ENCODE data around the gene SCGN.

SCGN gene

DNA sequence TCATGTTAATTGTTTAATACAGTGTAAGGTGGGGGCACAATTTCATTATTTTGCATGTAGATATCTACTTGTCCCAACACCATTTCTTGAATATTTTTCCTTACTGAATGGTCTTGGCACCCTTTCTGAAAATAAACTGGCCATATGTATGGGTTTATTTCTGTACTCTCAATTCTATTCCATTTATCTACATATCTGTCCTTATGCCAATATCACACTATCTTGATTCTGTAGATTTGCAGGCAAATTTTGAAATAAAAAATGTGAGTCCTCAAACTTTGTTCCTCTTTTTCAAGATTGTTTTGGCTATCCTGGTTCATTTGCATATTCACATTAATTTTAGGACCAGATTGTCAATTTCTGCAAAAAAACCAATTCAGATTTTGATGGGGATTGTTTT, 34.8 kb downstream of the SCGN start:
- DNase-seq (ENCODE audit: low read depth in 2 of 2): no peak

DNA sequence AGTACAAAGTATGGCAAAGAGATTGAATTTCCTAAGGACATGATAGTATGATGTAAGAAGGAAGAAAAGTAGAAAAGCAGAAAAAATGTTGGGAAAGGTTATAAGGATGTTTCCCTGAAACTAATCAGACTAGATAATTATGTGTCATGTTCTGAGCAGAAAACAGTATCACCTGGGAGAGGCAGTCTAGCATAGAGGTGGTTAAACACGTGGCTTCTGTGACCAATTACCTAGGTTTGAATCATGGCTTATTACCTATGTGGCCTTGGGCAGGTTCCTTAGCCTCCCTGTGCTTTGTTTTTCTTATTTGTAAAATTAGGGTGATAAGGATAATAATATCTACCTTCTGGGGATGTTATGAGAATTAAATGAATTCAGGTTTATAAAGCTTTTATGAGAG, 38.0 kb downstream of the SCGN start:
- DNase-seq (ENCODE audit: low read depth in 2 of 2): no peak

DNA sequence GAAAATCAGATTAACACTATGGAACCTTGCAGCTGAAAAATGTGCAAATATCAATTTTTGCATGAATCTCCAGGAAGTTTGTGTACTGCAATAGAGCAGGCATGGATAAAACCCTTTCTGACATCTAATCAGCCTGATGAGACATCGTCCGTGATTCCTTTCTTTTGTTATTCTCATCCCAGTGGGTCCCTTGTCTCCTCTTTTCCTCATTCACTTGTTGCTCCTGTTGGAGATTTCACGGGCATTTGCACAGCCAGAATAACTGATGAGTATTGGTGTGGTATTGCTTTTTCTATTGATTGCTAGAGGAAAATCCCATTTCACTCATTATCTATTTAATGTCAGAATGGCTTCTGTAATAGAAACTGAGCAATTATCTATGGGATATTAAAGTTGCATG, 39.9 kb downstream of the SCGN start:
- DNase-seq (ENCODE audit: low read depth in 2 of 2): no peak

DNA sequence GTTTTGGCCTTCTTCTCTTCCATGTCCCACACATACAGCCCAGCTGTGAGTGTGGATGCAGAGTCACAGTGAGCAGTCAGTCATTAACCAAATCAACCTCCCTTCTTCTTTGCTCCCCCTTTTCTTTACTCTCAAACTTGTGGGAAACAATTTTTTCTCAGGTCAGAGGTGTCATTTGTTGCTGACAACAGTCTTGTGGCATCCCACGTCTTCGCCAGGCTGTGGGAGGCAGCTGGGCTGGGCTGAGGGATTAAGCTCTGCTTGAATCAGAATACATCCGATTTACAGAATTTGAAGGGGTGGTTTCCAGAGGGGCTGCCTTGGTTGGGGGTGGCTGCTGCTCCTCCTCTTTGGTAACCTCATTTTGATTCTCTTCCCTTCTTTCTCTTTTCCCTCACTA, 40.5 kb downstream of the SCGN start:
- no peak for DNase-seq (ENCODE audit: low read depth in 2 of 2)

DNA sequence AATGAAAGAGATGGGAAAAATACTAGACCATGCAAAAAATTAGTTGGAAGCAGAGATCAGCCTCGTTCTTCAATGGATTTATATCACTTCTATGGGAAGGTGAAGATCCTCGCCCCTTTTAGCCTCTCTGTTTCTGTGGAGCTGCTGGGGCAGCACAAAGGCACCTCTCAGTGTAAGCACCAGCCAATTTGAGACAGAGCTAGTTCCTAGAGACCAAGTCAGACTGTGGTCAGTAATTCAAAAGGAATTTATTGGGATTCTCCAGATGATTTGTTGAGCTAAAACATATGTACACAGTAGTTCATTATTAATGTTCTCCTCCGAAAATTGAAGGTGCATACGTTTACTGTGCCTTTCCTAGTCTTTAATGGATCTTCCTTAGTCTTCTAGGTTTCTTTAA, 42.4 kb downstream of the SCGN start:
- DNase-seq (ENCODE audit: low read depth in 2 of 2): no peak

DNA sequence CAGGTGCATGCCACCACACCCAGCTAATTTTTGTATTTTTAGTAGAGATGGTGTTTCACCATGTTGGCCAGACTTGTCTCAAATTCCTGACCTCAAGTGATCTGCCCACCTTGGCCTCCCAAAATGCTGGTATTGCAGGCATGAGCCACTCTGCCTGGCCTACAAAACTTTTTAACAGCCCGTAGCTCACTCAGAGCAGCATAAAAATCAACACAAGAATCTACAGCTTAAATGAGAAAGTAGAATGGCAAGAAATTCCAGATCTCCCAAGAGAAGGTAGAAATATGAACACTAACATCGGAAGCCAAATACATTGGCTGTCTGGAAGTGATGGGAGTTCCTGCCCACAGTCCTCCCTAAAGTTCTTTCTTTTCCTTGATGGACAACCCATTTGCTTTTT, 43.7 kb downstream of the SCGN start:
- DNase-seq (ENCODE audit: low read depth in 2 of 2): no peak

DNA sequence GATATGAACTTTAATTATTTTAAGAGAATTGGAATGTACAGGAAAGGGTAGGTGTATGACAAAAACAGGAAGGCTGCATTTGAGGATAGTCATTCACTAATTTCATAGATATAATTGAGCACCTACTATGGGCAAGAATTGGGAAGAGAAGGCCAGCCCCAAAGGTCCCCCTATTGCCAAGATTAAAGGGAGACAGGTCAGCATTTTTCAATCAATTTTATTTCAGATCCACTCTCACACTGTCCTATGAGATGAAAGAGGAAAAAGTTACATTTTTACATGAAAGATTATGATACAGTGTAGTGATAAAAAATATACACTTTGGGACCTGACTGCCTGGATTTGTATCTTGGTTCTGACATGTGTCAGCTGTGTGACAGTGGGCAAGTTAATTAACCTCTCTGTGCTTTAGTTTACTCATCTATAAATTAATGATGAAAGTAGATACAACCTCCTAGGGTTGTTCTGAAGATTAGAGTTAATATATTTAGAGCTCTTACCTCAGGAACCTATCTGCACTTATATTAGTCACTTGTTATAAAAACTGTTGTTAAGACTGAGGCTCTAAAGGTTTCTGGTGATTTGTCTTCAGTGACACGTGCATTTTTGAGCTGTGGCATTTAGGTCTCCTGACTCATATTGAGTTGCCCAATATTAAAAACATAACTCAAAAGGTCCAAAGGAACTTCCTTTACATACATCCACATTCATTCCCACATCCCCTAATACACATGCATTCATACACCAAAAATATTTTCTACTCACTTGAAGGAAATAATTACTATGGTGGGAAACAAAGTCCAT, 45.7 kb downstream of the SCGN start:
- DNase-seq (ENCODE audit: low read depth in 2 of 2): no peak

DNA sequence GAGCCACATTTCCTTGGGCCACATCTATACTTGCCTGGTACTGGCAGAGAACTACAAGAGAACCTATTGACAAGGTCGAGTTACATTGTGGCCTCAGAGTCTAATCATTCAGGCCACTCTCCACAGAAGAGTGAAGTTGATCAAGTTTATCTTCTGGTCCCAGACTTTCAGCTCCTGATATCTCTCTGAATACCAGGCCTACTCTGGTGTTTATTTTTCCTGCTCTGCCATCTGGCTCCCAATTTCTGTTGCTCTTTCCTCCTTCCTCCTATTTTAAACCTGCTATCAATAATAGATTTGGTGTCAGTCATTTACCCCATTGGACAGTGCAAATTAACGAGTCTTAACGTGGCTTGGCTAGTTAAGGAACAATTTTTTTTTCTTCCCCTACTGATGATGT, 46.6 kb downstream of the SCGN start:
- no peak for DNase-seq (ENCODE audit: low read depth in 2 of 2)

DNA sequence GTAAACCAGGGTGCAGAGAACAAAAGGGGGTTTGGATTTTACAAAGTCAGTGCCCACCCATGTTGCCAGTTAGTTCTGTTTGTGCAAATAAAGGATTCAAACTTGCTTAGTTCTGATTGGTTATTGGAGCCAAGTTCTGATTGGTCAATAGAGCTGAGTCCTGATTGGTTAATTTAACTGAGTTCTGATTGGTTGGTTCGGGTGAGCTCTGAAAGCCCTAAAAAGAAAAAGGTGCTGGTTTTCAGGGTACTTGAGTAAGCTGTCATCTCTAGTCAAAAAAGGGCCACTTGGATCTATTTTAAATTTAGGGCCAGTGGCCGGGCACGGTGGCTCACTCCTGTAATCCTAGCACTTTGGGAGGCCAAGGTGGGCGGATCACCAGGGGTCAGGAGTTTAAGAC, 47.6 kb downstream of the SCGN start:
- DNase-seq (ENCODE audit: low read depth in 2 of 2): no peak

DNA sequence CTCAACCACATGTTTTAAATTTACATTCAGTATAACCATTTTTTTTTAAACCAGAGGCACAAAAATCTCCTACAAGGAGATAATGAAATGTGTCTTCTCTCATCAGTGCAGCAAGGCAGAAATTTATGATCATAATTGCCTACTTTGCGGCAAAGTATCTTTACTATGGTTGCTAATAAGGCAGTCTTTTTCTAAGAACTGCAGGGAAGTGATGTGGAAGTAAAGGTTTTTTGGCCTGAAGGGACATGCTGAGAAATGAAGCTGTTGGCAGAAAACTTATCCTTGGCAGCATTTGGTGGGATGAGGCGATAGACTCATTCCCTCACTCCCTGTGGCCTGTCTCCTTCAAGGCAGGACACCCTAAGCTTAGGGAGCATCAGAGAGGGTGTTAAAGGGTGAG, 48.7 kb downstream of the SCGN start:
- DNase-seq (ENCODE audit: low read depth in 2 of 2): no peak

DNA sequence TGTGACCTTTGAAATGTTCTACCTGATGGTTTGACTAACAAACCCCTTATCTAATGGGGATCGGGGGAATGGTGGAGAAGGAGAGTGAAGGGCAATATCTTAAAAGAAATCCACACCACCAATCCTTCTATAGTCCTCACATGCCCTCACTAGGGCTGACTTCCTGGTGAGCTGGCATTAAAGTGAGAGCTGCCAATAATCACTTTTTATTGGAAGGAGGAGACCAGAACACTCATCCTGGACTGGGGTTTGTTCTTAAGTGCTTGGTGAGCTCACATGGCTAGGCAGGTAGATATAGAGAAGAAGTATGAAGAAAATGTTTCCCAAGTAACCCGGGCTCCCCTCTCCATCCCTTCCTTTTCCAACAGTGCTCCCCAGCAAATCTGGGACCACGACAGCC, 49.8 kb downstream of the SCGN start:
- DNase-seq (ENCODE audit: low read depth in 2 of 2): no peak

DNA sequence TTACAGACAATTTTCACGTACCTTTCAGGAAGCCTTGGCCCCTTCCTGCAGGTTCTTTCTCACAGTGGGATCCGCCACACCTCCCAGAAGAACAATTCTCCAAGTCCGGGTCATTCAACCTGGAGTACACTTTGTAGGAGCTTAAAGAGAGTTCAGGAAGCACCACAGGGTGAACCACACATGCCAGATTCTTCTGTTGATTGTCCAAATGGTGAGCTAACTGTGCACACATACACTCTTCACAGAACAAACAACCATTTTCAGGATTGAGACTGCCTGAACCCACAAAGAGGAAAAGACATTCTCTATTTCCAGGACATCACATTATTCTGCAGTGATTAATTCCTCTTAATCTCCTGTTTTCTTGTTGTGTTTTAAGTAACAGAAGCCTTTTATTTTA, 51.0 kb downstream of the SCGN start:
- DNase-seq (ENCODE audit: low read depth in 2 of 2): no peak

DNA sequence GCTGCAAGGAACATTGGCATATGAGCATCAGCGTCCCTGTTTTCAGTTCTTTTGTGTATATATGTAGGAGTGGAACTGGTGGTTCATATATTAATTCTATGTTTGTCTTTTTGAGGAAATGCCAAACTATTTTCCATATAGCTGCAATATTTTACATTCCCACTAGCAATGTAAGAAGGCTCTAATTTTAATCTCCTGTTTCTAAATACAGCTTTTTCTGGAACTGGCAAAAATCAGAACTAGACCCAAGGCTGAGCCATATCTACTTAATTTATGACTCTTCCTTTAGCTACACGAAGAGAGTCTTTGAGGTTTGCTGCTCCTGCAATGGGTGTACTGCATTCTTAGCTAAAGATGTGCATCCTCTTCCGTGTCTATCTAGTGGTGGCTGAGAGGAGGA, 52.0 kb downstream of the SCGN start:
- DNase-seq (ENCODE audit: low read depth in 2 of 2): no peak

DNA sequence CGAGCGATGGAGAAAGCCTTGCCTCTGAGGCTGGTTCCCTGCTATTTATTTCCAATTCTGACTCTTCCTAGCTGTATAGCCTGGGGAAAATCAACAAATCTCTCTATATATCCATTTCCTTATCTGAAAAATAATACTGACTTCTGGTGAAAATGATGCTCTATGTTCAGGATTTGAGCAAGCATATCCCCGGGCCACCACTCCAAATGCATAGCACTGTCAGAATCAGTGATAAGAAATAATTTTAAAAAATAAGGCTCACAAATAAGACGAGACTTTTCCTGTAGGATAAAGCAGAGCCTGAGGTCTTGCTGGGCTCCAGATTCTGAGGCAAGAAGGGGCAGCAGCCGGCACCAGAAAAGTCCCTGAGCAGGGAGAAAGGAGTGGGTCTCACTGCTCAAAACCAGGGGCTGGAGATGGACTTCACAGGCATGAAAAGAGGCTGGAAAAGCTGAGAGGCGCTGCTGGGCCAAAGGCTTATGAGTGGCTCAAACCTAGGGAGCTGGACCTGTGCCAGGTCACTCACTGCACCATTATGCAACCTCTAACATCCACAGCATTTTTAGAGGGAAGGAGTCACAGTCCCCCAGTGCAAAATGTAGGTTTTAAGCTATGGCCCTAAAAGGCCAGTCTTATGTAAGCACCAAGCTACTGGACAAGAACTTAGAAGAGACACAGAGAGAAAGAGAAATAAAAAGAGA, 54.4 kb downstream of the SCGN start:
- no peak for DNase-seq (ENCODE audit: low read depth in 2 of 2)

DNA sequence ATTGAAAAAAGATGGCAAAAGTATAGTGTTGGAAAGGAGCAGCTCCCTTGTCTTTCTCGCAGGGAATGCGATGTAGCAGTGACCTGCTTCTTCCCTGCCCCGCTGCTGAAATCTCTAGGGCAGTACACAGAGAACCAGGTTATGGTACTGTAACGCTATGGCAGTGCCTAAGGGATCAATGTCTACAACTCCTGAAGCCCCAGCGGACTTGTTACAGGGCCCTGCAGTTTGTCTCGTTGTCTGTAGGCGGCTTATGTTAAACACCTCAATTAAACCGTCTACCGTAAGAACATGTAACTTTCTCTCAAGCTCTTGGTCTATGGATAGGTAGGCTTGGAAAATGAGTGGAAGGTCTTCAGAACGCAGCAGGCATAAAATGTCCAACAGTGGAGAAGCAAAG, 57.7 kb downstream of the SCGN start:
- DNase-seq (ENCODE audit: low read depth in 2 of 2): no peak

DNA sequence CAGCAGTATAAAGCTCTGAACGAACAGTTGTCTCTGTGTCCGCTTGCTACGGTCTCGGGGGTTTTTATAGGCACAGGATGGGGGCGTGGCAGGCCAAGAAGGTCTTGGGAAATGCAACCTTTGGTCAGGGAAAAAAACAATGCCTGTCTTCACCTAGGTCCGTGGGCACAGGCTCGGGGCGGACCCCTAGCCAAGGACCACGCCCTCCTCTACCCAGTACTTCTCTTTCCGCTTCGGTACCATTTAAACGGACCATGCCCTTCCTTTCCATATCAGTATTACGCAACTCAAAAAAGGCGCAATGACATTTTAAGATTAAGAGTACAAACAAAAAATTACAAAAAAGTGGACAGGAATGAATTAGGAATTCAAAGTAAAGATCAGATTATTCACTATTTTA, 58.3 kb downstream of the SCGN start:
- DNase-seq (ENCODE audit: low read depth in 2 of 2): no peak

DNA sequence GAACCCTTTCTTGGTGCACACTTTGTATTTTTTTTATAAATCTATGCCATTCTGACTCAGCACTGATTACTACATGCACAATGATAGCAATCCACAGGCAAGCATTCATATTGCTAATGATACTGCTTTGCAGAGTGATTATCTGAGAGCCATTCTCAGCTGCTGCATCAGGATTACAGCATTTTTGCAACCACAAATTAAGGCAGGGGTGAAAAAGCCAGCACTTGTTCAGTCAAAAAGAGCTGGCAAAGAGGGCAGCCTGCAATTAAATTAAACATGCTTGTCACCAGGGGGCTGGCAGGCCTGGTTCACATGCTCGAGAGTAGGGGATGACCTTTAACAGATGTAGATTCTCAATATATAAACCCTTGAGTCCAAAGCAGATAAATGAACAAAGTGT, 61.8 kb downstream of the SCGN start:
- DNase-seq (ENCODE audit: low read depth in 2 of 2): no peak

DNA sequence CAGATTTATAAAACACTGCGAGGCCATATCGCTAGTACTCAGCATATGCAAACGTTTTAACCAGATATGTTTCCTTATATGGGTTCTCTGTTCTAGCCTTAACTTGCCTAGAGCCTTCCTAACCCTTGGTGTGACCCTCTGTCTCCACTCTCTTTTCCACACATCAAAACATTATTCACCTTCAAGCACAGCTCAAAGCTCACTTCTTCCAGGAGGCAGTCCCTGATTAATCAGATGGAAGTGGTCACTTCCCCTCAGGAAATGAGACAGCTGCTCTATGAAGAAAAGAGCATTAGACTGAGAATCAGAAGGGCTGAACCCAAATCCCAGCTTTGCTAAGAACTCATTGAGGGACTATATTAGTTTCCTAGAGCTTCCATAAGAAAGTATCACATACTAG, 62.8 kb downstream of the SCGN start:
- no peak for DNase-seq (ENCODE audit: low read depth in 2 of 2)

DNA sequence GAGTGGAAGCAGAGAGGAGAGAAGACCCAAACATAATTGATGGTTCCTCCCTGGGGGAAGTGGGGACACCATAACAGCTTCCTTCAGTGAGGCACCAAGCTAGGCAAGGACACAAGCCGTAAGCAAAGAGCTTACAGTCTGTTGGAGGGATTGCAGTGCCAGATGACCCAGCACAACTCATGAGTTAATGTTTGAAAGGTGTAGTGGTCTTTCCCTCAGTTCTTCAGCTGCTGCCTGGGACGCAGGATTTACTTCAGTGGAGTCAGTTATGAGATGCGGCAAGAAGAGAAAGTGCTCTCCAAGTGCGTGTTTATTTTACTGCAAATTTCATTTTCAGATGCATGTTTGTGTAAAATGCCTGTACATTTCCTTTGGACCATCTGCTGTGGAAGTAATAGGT, 63.8 kb downstream of the SCGN start:
- no peak for DNase-seq (ENCODE audit: low read depth in 2 of 2)

DNA sequence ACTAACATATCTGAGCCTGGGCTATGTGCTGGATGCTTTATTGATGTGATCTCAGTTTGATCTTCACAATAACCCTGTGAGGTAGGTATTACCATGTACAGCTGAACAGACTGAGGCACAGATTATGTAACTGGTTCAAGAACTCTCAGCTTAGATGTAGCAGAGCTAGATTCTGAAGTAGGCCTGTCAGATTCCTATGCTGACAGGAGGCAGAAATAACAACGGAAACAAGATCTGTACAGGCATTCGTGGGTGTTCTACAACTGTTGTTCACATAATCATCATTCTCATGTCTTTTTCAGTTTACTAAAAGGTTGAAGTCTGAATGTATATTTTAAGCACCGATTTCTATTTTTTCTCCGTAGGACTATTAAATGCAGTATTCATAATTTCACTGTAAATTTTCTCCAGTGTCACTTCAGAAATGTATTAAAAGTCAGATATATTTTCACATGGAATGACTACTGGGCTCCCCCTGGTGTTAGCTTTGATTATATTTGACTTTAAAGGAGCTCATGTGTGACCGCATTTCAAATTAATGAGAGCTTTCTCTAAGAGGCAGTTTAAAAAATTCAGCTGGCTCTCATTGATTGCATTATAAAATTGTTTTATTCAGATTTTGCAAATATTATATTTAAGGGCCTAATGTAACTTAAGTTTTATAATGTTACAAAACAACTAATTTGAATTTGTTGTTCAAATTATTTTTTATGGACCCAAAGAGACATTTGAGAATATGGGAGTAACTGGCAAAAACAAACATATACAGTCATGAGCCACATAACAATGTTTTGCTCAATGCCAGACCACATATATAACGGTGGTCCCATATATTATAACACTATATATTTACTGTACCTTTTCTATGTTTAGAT, 66.1 kb downstream of the SCGN start:
- DNase-seq (ENCODE audit: low read depth in 2 of 2): no peak

DNA sequence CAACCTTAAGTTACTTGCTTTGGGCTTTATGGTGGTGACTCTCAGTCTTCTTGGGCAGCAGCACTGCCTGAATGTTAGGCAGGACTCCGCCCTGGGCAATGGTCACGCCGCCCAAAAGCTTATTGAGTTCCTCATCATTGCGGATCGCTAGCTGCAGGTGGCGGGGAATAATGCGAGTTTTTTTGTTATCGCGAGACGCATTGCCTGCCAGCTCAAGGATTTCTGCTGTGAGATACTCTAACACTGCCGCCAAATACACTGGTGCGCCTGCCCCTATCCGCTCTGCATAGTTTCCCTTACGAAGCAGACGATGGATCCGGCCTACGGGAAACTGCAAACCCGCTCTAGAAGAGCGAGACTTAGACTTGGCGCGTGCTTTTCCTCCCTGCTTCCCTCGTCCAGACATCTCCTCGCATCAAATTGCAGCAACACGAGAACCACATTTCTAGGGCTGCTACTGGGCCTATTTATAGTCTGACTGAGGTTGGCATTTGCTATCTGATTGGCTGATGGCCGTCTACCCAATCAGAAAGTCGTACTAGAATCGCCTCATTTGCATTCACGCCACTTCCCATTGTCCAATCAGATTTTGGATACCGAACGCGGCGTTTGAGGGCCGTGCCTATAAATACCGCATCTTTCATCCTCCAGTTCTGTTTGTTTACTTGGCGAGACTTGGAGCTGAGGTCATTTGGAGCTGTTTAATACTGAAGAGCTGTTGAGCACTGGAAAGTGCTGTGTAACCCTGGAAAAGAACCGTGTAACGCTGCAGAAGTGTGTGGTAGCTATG, 74.3 kb downstream of the SCGN start:
- DNase-seq (ENCODE audit: low read depth in 2 of 2): no peak

DNA sequence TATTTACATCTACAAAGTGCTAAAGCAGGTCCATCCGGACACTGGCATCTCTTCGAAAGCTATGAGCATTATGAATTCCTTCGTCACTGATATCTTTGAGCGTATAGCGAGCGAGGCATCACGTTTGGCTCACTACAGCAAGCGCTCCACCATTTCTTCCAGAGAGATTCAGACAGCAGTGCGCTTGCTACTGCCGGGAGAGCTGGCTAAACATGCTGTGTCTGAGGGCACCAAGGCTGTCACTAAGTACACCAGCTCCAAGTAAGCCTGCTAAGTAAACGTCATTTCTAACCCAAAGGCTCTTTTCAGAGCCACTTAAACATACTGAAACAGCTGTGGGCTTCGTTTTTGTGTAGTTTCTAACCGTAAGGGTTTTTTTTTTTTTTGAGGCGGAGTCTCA, 75.0 kb downstream of the SCGN start:
- DNase-seq (ENCODE audit: low read depth in 2 of 2): no peak

Measured in activated CD4-positive, alpha-beta T cell treated with anti-CD3 and anti-CD28 coated beads for 24 hours (primary cell).